Measurements from ENCODE around the gene ARHGAP18. TPM values are rescaled to one million over a fixed set of nuclear protein-coding genes. Genes with fewer than 3 reads are reported as not detected.

The ARHGAP18 gene
- total RNA-seq, 4 donors from 2014 or later = 5.2 to 9.2 (median 6.5) TPM

DNA sequence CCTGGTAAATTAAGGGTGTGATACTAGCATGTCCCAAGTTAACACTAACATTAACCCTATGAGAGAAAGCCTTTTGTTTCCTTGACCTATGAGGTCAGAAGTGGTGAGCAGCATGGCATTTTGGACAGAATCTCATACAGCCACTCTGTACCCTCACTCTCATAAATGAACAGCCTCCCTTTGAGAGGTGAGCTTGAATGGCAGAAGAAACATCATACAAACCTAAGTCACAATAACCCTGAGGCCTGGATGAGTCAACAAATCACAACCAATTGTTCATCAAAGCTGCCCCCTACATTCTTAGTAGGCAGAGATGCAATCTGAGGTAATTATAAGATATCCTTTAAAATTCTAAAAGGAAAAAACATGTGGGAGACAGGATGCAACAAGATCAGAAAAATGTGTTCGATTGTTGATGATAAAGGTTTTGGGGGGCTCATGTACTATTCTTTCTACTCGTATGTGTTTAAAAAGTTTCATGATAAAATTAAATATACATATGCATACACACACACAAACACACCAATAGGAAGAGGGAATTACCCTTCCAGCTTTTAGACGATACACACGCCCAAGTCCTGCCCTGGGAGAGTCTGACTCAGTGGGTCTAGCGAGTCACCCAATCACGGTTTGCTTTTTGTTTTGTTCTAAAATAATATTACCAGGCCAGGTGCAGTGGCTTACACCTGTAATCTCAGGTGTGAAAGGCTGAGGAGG, 117.3 kb downstream of the ARHGAP18 start:
- Histone ChIP-seq H3K9me3 (no peaks in the 10 kb centered on the region), H3K27ac (no peak overlapping the region), H3K4me3 (no peak overlapping the region), H3K27me3 (no peaks in the 10 kb centered on the region), H3K4me1 (no peaks in the 10 kb centered on the region), H3K36me3 (peaks cover 0 to 6% of the 10 kb centered on the region in 2 donors)
- in situ Hi-C loops (cut with MboI; ENCODE audit: low sequenced_read_pairs in 4 of 4) = loop anchor here (5.0 to 10.0 kb wide), 3 partner anchors 140 to 432 kb away; no protein-coding TSS in a partner anchor
- no peak for ATAC-seq
- intact Hi-C loops (cut with DNase I; ENCODE audit: low total_unique reads) = no loop called here
- DNase-seq = no peak
- TF ChIP-seq, protein P1, sequence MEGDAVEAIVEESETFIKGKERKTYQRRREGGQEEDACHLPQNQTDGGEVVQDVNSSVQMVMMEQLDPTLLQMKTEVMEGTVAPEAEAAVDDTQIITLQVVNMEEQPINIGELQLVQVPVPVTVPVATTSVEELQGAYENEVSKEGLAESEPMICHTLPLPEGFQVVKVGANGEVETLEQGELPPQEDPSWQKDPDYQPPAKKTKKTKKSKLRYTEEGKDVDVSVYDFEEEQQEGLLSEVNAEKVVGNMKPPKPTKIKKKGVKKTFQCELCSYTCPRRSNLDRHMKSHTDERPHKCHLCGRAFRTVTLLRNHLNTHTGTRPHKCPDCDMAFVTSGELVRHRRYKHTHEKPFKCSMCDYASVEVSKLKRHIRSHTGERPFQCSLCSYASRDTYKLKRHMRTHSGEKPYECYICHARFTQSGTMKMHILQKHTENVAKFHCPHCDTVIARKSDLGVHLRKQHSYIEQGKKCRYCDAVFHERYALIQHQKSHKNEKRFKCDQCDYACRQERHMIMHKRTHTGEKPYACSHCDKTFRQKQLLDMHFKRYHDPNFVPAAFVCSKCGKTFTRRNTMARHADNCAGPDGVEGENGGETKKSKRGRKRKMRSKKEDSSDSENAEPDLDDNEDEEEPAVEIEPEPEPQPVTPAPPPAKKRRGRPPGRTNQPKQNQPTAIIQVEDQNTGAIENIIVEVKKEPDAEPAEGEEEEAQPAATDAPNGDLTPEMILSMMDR (IDR thresholded peaks at IDR 0.05 in 4 of 5, conservative IDR thresholded peaks at IDR 0.05 in 1 of 5) = no peak
- no peak for TF ChIP-seq POLR2A (IDR thresholded peaks at IDR 0.05)

DNA sequence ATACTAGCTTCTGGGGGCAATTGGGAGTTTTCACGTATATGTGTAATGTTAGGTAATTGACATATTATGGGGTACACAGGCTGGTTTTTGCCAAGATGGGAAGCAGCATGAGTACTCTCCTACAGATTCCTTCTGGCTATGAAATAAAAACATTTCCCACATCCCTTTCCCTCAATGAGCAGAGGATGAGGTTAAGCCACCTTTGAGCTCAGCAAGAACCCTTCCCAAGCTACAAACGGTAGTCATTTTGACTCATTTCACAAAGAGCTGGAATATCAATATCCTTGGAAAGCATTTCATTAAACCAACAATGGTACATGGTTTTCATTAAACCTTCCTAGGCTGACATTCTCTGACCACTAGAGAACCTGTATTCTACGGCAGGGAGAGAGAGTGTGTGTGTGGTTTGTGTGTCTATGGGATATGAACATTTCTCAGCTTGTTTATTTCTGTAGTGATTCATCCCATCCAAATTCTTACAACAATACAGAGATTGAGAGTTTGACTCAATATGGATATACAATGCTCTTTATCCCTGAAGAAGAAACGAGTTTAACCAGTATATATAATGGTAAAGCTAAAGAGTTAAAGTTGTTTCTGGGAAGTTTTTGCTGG, 119.5 kb downstream of the ARHGAP18 start:
- no peak for ATAC-seq
- peaks cover 0 to 6% of the 10 kb centered on the region in 2 donors for H3K36me3 ChIP-seq
- in situ Hi-C loops (cut with MboI; ENCODE audit: low sequenced_read_pairs in 4 of 4) = loop anchor here (5.0 to 10.0 kb wide), 3 partner anchors 142 to 434 kb away; no protein-coding TSS in a partner anchor

DNA sequence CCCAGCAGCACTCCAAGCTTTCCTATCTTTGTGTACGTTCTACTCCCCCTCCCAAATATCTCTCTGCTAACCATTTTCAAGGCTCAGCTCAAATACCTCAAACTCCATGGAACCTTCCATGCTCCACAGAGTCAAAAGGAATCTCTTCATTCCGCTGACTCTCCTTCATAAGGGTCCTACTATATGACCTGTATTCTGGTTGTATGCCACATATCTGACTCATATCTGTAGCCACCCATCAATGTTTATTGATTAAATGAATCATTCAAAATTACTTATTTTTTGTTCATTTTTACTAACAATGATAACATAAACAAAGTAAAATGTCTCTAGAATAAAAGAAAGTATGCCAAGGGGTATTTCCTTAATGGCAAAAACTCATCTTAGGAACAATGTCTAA, 123.2 kb downstream of the ARHGAP18 start:
- H3K4me3 ChIP-seq = no peak overlapping the region
- in situ Hi-C loops (cut with MboI; ENCODE audit: low sequenced_read_pairs in 4 of 4) (no loop called here), intact Hi-C loops (cut with DNase I; ENCODE audit: low total_unique reads) (no loop called here)
- ATAC-seq (no peak), DNase-seq (no peak)
- H3K9me3 ChIP-seq = no peaks in the 10 kb centered on the region
- no peaks in the 10 kb centered on the region for H3K27me3 ChIP-seq
- H3K27ac ChIP-seq = no peak overlapping the region
- TF ChIP-seq, protein P1 (IDR thresholded peaks at IDR 0.05 in 4 of 5, conservative IDR thresholded peaks at IDR 0.05 in 1 of 5) = no peak
- no peak for TF ChIP-seq POLR2A (IDR thresholded peaks at IDR 0.05)
- peaks cover 0 to 6% of the 10 kb centered on the region in 2 donors for H3K36me3 ChIP-seq
- no peaks in the 10 kb centered on the region for H3K4me1 ChIP-seq

More for the DNA sequence above, 119.5 kb downstream of the ARHGAP18 start:
- H3K27me3 ChIP-seq = no peaks in the 10 kb centered on the region
- intact Hi-C loops (cut with DNase I; ENCODE audit: low total_unique reads) = no loop called here
- H3K4me1 ChIP-seq = no peaks in the 10 kb centered on the region
- TF ChIP-seq POLR2A (IDR thresholded peaks at IDR 0.05) = no peak
- TF ChIP-seq, protein P1 (IDR thresholded peaks at IDR 0.05 in 4 of 5, conservative IDR thresholded peaks at IDR 0.05 in 1 of 5) = no peak
- no peak overlapping the region for H3K4me3 ChIP-seq
- no peak overlapping the region for H3K27ac ChIP-seq
- H3K9me3 ChIP-seq = no peaks in the 10 kb centered on the region
- DNase-seq = no peak

DNA sequence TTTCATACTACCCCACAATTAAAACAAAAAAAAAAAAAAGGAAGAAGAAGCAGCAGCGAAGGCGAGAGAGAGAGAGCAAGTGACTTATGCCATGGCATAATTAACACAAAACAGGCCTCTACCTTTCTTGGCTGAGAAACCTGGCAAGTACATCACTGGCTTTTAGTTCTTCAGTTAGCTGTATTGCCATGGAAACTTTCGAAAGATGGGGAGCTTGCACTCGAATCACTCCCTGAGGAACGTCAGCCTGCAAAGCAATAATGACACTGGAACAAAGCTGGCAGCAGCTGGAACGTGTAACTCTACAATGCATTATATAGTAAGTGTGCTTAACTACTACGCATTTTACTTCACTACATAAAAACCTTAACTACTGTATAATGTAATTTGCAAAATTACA, 126.1 kb downstream of the ARHGAP18 start:
- H3K27ac ChIP-seq = no peak overlapping the region
- TF ChIP-seq POLR2A (IDR thresholded peaks at IDR 0.05) = no peak
- TF ChIP-seq, protein P1 (IDR thresholded peaks at IDR 0.05 in 4 of 5, conservative IDR thresholded peaks at IDR 0.05 in 1 of 5) = no peak
- no peaks in the 10 kb centered on the region for H3K4me1 ChIP-seq
- no peaks in the 10 kb centered on the region for H3K9me3 ChIP-seq
- intact Hi-C loops (cut with DNase I; ENCODE audit: low total_unique reads) = no loop called here
- ATAC-seq = no peak
- peaks cover 0 to 13% of the 10 kb centered on the region in 2 donors for H3K36me3 ChIP-seq
- no peak for DNase-seq
- no peaks in the 10 kb centered on the region for H3K27me3 ChIP-seq
- in situ Hi-C loops (cut with MboI; ENCODE audit: low sequenced_read_pairs in 4 of 4) = no loop called here
- H3K4me3 ChIP-seq = no peak overlapping the region

Measured in gastrocnemius medialis (tissue), 4 donors.